IMR-90 (cell line): Measurements from ENCODE around the gene AUH. TPM values are rescaled to one million over a fixed set of nuclear protein-coding genes. Genes with fewer than 3 reads are reported as not detected.

Experiments
- ATAC-seq: fragments of 200-7000 bp; cut with Tn5 transposase; 2 replicates; pipeline ENCODE4 v1.9.1; 2020; ENCODE audit warnings: low read depth, mild to moderate bottlenecking, moderate library complexity
- BruUV-seq: library from RNA; stranded (reverse); fragments of 400-500 nt; replicated peaks from 2 replicates; lab custom pipeline; 2021; lab: Mats Ljungman, UMichigan
- CTCF ChIA-PET: fragments of 300-600 bp; formaldehyde crosslinking; extraction: SDS; loops from one replicate; lab custom pipeline; 2021; ENCODE audit warnings: antibody characterized with exemption; lab: Yijun Ruan, JAX
- POLR2A ChIA-PET: fragments of 300-600 bp; sonication (Branson Sonifier 250); formaldehyde crosslinking; loops from one replicate; lab custom pipeline; 2022; ENCODE audit warnings: antibody characterized with exemption; ENCODE audit not compliant: unreplicated experiment; lab: Charles Lee
- DNase-seq: peaks from one replicate; pipeline ENCODE4 v3.0.0; 2013
- H2AFZ ChIP-seq: replicated peaks from 2 replicates; pipeline ENCODE3; 2013; ENCODE audit warnings: low read length, mild to moderate bottlenecking; ENCODE audit not compliant: poor library complexity
- H2AK5ac ChIP-seq: 2 replicates; pipeline ENCODE4 v1.6.1; 2013; ENCODE audit warnings: low read depth, low read length, inconsistent platforms
- H2AK9ac ChIP-seq: replicated peaks from 2 replicates; pipeline ENCODE3; 2013; ENCODE audit warnings: mild to moderate bottlenecking, low read depth, low read length, moderate library complexity; ENCODE audit not compliant: poor library complexity
- H2BK120ac ChIP-seq: 2 replicates; pipeline ENCODE4 v1.6.1; 2013; ENCODE audit warnings: low read depth, low read length, inconsistent platforms
- H2BK15ac ChIP-seq: 3 replicates; pipeline ENCODE4 v1.6.1; 2013; ENCODE audit warnings: low read depth, low read length, inconsistent platforms
- H2BK20ac ChIP-seq: 2 replicates; pipeline ENCODE4 v1.6.1; 2013; ENCODE audit warnings: low read depth, mild to moderate bottlenecking, inconsistent platforms, low read length, moderate library complexity
- H2BK5ac ChIP-seq: 2 replicates; pipeline ENCODE4 v1.6.1; 2013; ENCODE audit warnings: mild to moderate bottlenecking, low read depth, low read length, inconsistent platforms; ENCODE audit not compliant: poor library complexity, severe bottlenecking
- H3K14ac ChIP-seq: replicated peaks from 2 replicates; pipeline ENCODE4 v1.6.1; 2013; ENCODE audit warnings: low read depth, low read length, inconsistent platforms
- H3K18ac ChIP-seq: 2 replicates; pipeline ENCODE4 v1.6.1; 2013; ENCODE audit warnings: low read depth, low read length, control low read depth
- H3K23ac ChIP-seq: 2 replicates; pipeline ENCODE4 v1.6.1; 2013; ENCODE audit warnings: low read depth, low read length, inconsistent platforms
- H3K27ac ChIP-seq: 2 replicates; pipeline ENCODE4 v1.5.1; 2013; ENCODE audit warnings: mild to moderate bottlenecking, control low read depth, low read length; ENCODE audit not compliant: insufficient read depth
- H3K27me3 ChIP-seq: 2 replicates; pipeline ENCODE4 v1.6.1; 2013; ENCODE audit warnings: low read length; ENCODE audit not compliant: control insufficient read depth, insufficient read depth
- H3K36me3 ChIP-seq: 2 replicates; pipeline ENCODE4 v1.6.1; 2013; ENCODE audit warnings: low read length, mixed read lengths; ENCODE audit not compliant: control insufficient read depth, insufficient read depth
- H3K4ac ChIP-seq: 2 replicates; pipeline ENCODE4 v1.6.1; 2013; ENCODE audit warnings: low read depth, low read length, inconsistent platforms
- H3K4me1 ChIP-seq: 2 replicates; pipeline ENCODE4 v1.6.1; 2013; ENCODE audit warnings: low read length, mixed read lengths; ENCODE audit not compliant: control insufficient read depth, insufficient read depth
- H3K4me2 ChIP-seq: 2 replicates; pipeline ENCODE4 v1.6.1; 2013; ENCODE audit warnings: low read depth, mild to moderate bottlenecking, control low read depth, low read length, moderate library complexity
- H3K4me3 ChIP-seq: 2 replicates; pipeline ENCODE4 v1.5.1; 2013; ENCODE audit warnings: low read depth, mild to moderate bottlenecking, control low read depth, low read length, moderate library complexity; ENCODE audit not compliant: insufficient read depth
- H3K56ac ChIP-seq: 2 replicates; pipeline ENCODE4 v1.6.1; 2013; ENCODE audit warnings: low read length, inconsistent platforms; ENCODE audit not compliant: insufficient read depth; ENCODE audit errors: extremely low read depth
- H3K79me1 ChIP-seq, 2 experiments: 2 replicates each; pipeline ENCODE4 v1.6.1; 2013; ENCODE audit warnings: low read length in 2 of 2, inconsistent platforms in 1 of 2, low read depth in 1 of 2
- H3K9ac ChIP-seq: 2 replicates; pipeline ENCODE4 v1.6.1; 2013; ENCODE audit warnings: low read depth, low read length, control low read depth
- H3K9me1 ChIP-seq: 2 replicates; pipeline ENCODE4 v1.6.1; 2013; ENCODE audit warnings: low read length, inconsistent platforms; ENCODE audit not compliant: insufficient read depth
- H3K9me3 ChIP-seq: 2 replicates; pipeline ENCODE4 v1.6.1; 2013; ENCODE audit warnings: low read length; ENCODE audit not compliant: control insufficient read depth, insufficient read depth
- H4K20me1 ChIP-seq: 2 replicates; pipeline ENCODE4 v1.6.1; 2013; ENCODE audit warnings: low read length, inconsistent platforms; ENCODE audit not compliant: insufficient read depth
- H4K5ac ChIP-seq: 2 replicates; pipeline ENCODE4 v1.6.1; 2013; ENCODE audit warnings: mild to moderate bottlenecking, low read depth, low read length, control low read depth
- H4K8ac ChIP-seq, 2 experiments: 2 replicates each; pipeline ENCODE4 v1.6.1; 2013; ENCODE audit warnings: low read depth in 2 of 2, low read length in 2 of 2, control low read depth in 1 of 2, inconsistent platforms in 1 of 2
- H4K91ac ChIP-seq: 2 replicates; pipeline ENCODE4 v1.6.1; 2013; ENCODE audit warnings: low read depth, low read length, inconsistent platforms; ENCODE audit not compliant: insufficient read depth
- BHLHE40 ChIP-seq: fragments of 150-350 bp; IDR thresholded peaks from 2 replicates; pipeline ENCODE4 v1.6.1; 2016; ENCODE audit warnings: mild to moderate bottlenecking, low read depth, low read length
- CEBPB ChIP-seq: IDR thresholded peaks from 2 replicates; pipeline ENCODE4 v1.6.1; 2012; ENCODE audit warnings: low read depth, low read length, improper control_type of control experiment
- CHD1 ChIP-seq: IDR thresholded peaks from 2 replicates; pipeline ENCODE4 v1.6.1; 2012; ENCODE audit warnings: low read depth, low read length, improper control_type of control experiment
- CTCF ChIP-seq: conservative IDR thresholded peaks from 2 replicates; pipeline ENCODE4 v1.5.1; 2012; ENCODE audit warnings: mild to moderate bottlenecking, low read depth, low read length, improper control_type of control experiment
- ELK1 ChIP-seq: fragments of 150-350 bp; IDR thresholded peaks from 2 replicates; pipeline ENCODE4 v1.6.1; 2016; ENCODE audit warnings: low read depth, mild to moderate bottlenecking, low read length, moderate library complexity, borderline replicate concordance
- FOS ChIP-seq: fragments of 150-350 bp; IDR thresholded peaks from 2 replicates; pipeline ENCODE4 v1.6.1; 2016; ENCODE audit warnings: low read depth, low read length
- MAFK ChIP-seq: IDR thresholded peaks from 2 replicates; pipeline ENCODE4 v1.6.1; 2012; ENCODE audit warnings: low read depth, low read length, improper control_type of control experiment
- MAZ ChIP-seq: IDR thresholded peaks from 2 replicates; pipeline ENCODE4 v1.6.1; 2012; ENCODE audit warnings: low read depth, mild to moderate bottlenecking, low read length, improper control_type of control experiment, moderate library complexity, borderline replicate concordance
- MXI1 ChIP-seq: IDR thresholded peaks from 2 replicates; pipeline ENCODE4 v1.6.1; 2012; ENCODE audit warnings: low read depth, mild to moderate bottlenecking, low read length, moderate library complexity, borderline replicate concordance
- NFE2L2 ChIP-seq: fragments of 150-350 bp; IDR thresholded peaks from 2 replicates; pipeline ENCODE4 v1.6.1; 2016; ENCODE audit warnings: low read depth, mild to moderate bottlenecking, low read length
- POLR2A ChIP-seq: IDR thresholded peaks from 2 replicates; pipeline ENCODE4 v1.6.1; 2012; ENCODE audit warnings: mild to moderate bottlenecking, low read depth, low read length
- RAD21 ChIP-seq: IDR thresholded peaks from 2 replicates; pipeline ENCODE4 v1.6.1; 2012; ENCODE audit warnings: low read length, improper control_type of control experiment
- RCOR1 ChIP-seq: IDR thresholded peaks from 2 replicates; pipeline ENCODE4 v1.6.1; 2012; ENCODE audit warnings: mild to moderate bottlenecking, low read length, improper control_type of control experiment; ENCODE audit not compliant: insufficient replicate concordance
- RFX5 ChIP-seq: IDR thresholded peaks from 2 replicates; pipeline ENCODE4 v1.8.0; 2012; ENCODE audit warnings: low read depth, mild to moderate bottlenecking, low read length, moderate library complexity
- SMC3 ChIP-seq: fragments of 150-350 bp; IDR thresholded peaks from 2 replicates; pipeline ENCODE4 v1.6.1; 2016; ENCODE audit warnings: low read depth, mild to moderate bottlenecking, antibody characterized with exemption, low read length, moderate library complexity
- WGBS, 2 experiments: methylation state at CpG; one replicate each; pipeline versions ENCODE4 v1.1.5 to v1.1.7; 2013; ENCODE audit warnings: missing lambda C conversion rate in 2 of 2; ENCODE audit not compliant: insufficient read length in 1 of 2; ENCODE audit errors: extremely low coverage in 2 of 2; 5-methylcytosine and 5-hydroxymethylcytosine counted together
- dilution Hi-C: fragments of 300-500 bp; cut with HindIII; formaldehyde crosslinking; loops from one replicate; pipeline ENCODE4 v1.14.3; 2018; ENCODE audit warnings: low sequenced_read_pairs; ENCODE audit not compliant: unreplicated experiment
- in situ Hi-C: fragments of 300-500 bp; cut with MboI; formaldehyde crosslinking; loops from 3 replicates; pipeline ENCODE4 v1.14.3; 2019; ENCODE audit warnings: low sequenced_read_pairs, inconsistent platforms, mixed read lengths
- intact Hi-C: fragments of 100-400 bp; cut with micrococcal nuclease; formaldehyde crosslinking; loops from 2 replicates; pipeline ENCODE4 v1.10.0; 2022
- polyA plus RNA-seq, 3 experiments: library from polyadenylated mRNA; depleted of rRNA; stranded (reverse); fragments of >200 nt; gene quantifications; 2 replicates each; pipeline ENCODE4 v1.2.3, GENCODE V29; 2012; ENCODE audit warnings: low replicate concordance in 1 of 3
- total RNA-seq: library from RNA; depleted of rRNA; stranded (reverse); fragments of >200 nt; gene quantifications from 2 replicates; pipeline ENCODE4 v1.2.3, GENCODE V29; 2012
- TF ChIP-seq, protein P1 (sequence below): fragments of 150-350 bp; IDR thresholded peaks from 2 replicates; pipeline ENCODE4 v1.6.1; 2017; ENCODE audit warnings: mild to moderate bottlenecking, antibody characterized with exemption, low read length, low read depth

AUH gene
- total and polyA plus RNA-seq, 2 of the 4 experiments (the other 2 are of a cell fraction): 5.9 to 8.1 TPM

GRCh38 chr9:91177081-91177480 lies 184.6 kb downstream of the AUH start:
- H3K56ac ChIP-seq: no peak overlapping the region
- H3K9me3 ChIP-seq: no peaks in the 10 kb centered on the region
- H3K27ac ChIP-seq: no peak overlapping the region
- peak overlapping the region; percentile 26 for H2AFZ ChIP-seq
- POLR2A ChIA-PET: no interaction called here
- H3K23ac ChIP-seq: no peak overlapping the region
- H2BK15ac ChIP-seq: peak overlapping the region; percentile 62; the same call in 2 of the 3 replicates
- ATAC-seq (no peak), DNase-seq (no peak)
- H4K5ac ChIP-seq: peak overlapping the region; percentile 39; the same call in 1 of the 2 replicates
- in situ Hi-C loops (no loop called here), dilution Hi-C loops (no loop called here), intact Hi-C loops (no loop called here)
- H3K27me3 ChIP-seq: no peaks in the 10 kb centered on the region
- H3K4ac ChIP-seq: peak overlapping the region; percentile 98
- H2BK120ac ChIP-seq: peak overlapping the region; percentile 98
- peak overlapping the region; percentile 98 for H2BK20ac ChIP-seq
- H3K14ac ChIP-seq: 0 out of 2 replicates have a peak overlapping the region, but pooled peaks have one; percentile 84
- H3K79me1 ChIP-seq: peaks cover 3 to 8% of the 10 kb centered on the region in 2 experiments; a peak in 2 of 4 replicates
- no peak overlapping the region for H3K4me3 ChIP-seq
- CTCF ChIA-PET: no interaction called here
- H3K4me1 ChIP-seq: peaks cover 10% of the 10 kb centered on the region
- peak overlapping the region; percentile 83 for H2AK9ac ChIP-seq
- peak overlapping the region; percentile 94; the same call in 1 of the 2 replicates for H4K91ac ChIP-seq
- H2BK5ac ChIP-seq: no peak overlapping the region
- BruUV-seq: no TSS peak
- peak overlapping the region; percentile 60 for H2AK5ac ChIP-seq
- TF ChIP-seq CEBPB: no peak
- TF ChIP-seq BHLHE40: no peak
- no peak for TF ChIP-seq ELK1
- TF ChIP-seq, protein P1, sequence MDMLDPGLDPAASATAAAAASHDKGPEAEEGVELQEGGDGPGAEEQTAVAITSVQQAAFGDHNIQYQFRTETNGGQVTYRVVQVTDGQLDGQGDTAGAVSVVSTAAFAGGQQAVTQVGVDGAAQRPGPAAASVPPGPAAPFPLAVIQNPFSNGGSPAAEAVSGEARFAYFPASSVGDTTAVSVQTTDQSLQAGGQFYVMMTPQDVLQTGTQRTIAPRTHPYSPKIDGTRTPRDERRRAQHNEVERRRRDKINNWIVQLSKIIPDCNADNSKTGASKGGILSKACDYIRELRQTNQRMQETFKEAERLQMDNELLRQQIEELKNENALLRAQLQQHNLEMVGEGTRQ: no peak
- TF ChIP-seq CHD1: no peak
- TF ChIP-seq MAZ: no peak
- TF ChIP-seq RCOR1: no peak
- TF ChIP-seq SMC3: no peak
- no peak for TF ChIP-seq MAFK
- TF ChIP-seq RAD21: no peak
- no peak for TF ChIP-seq POLR2A
- TF ChIP-seq RFX5: no peak
- TF ChIP-seq CTCF: no peak
- TF ChIP-seq NFE2L2: no peak
- no peak for TF ChIP-seq FOS
- TF ChIP-seq MXI1: no peak
- H4K8ac ChIP-seq: peak overlapping the region in 1 of 2 experiments; percentile 91; a peak in 3 of 4 replicates
- H3K18ac ChIP-seq: peak overlapping the region; percentile 34
- no peak overlapping the region for H3K4me2 ChIP-seq
- no peak overlapping the region for H3K9ac ChIP-seq
- 100% methylated on average over 2 of the region's 4 CpGs; no CpG with 5 or more reads in 1 of the 2 experiments for WGBS, 2 experiments
- H4K20me1 ChIP-seq: no peaks in the 10 kb centered on the region
- H3K9me1 ChIP-seq: peaks cover 14% of the 10 kb centered on the region
- no peaks in the 10 kb centered on the region for H3K36me3 ChIP-seq
